ENCODE data around the gene PEX7. TPM values are rescaled to one million over a fixed set of nuclear protein-coding genes. Genes with fewer than 3 reads are reported as not detected.

PEX7 gene

DNA sequence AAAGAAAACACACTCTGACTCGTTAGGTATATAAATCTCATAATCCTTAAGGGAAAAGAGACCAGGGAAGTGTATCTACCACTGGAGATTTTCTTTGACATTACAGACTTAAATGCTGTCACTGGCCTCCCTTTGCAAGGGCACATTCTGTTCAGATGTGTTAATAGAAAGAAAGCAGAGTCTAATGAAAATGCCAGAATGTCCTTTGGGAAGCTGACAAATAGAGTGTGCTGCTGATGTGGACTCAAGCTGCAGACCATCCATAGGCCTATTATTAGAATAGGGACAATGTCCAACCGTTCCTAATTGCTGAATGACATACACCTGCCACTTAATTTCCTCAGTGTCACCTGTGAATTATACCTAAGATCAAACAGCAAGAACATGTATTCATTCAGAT lies 140.9 kb downstream of the PEX7 start:
- no peaks in the 10 kb centered on the region for H3K79me1 ChIP-seq (ENCODE audit: low read depth, low read length)
- no peak overlapping the region for H3K14ac ChIP-seq (ENCODE audit: low read length)
- H2AFZ ChIP-seq (ENCODE audit: low read length): no peak overlapping the region
- H4K8ac ChIP-seq (ENCODE audit: low read depth, low read length): no peak overlapping the region
- H2BK15ac ChIP-seq (ENCODE audit: low read length): no peak overlapping the region
- H3K4me3 ChIP-seq (ENCODE audit: low read length in 2 of 2): no peak overlapping the region
- H2AK5ac ChIP-seq (ENCODE audit: low read depth, low read length): no peak overlapping the region
- H2BK120ac ChIP-seq (ENCODE audit: low read depth, low read length): no peak overlapping the region
- H3K23ac ChIP-seq (ENCODE audit: low read depth, low read length, poor library complexity): no peak overlapping the region
- H3K4me1 ChIP-seq (ENCODE audit: control insufficient read depth in 2 of 2, insufficient read depth in 1 of 2, low read depth in 1 of 2, low read length in 2 of 2): peaks cover 0 to 5% of the 10 kb centered on the region in 2 donors
- H3K4me2 ChIP-seq (ENCODE audit: insufficient read depth, low read length, poor library complexity, severe bottlenecking): no peak overlapping the region
- H4K91ac ChIP-seq (ENCODE audit: low read depth, low read length, poor library complexity): no peak overlapping the region
- no peak overlapping the region for H3K27ac ChIP-seq (replicated peaks; ENCODE audit: low read length)
- no peaks in the 10 kb centered on the region for H3K9me3 ChIP-seq (replicated peaks in 1 of 2; ENCODE audit: control insufficient read depth in 2 of 2, insufficient read depth in 1 of 2, low read depth in 1 of 2, low read length in 2 of 2)
- H3K27me3 ChIP-seq (ENCODE audit: control insufficient read depth in 3 of 3, insufficient read depth in 3 of 3, low read depth in 1 of 3, low read length in 3 of 3): no peaks in the 10 kb centered on the region
- no peak for DNase-seq (ENCODE audit: low spot score)
- WGBS, 2 donors (ENCODE audit: extremely low coverage in 2 of 2, insufficient read length in 2 of 2, insufficient replicate concordance in 1 of 2): no CpG with 5 or more reads among the region's 2 CpGs
- H3K36me3 ChIP-seq (replicated peaks in 1 of 2; ENCODE audit: control insufficient read depth in 2 of 2, insufficient read depth in 2 of 2, low read length in 2 of 2): no peaks in the 10 kb centered on the region
- no peak overlapping the region for H2BK12ac ChIP-seq (ENCODE audit: low read length)
- H3K4ac ChIP-seq (ENCODE audit: low read length): no peak overlapping the region
- H3K18ac ChIP-seq (ENCODE audit: low read length): no peak overlapping the region
- no peak overlapping the region for H3K9ac ChIP-seq (ENCODE audit: low read depth, low read length, poor library complexity)
- H2BK5ac ChIP-seq (ENCODE audit: low read length): no peak overlapping the region

Small RNAs within 50 kb of the gene (small RNA-seq; reads per million reads assigned to genes)
- gene RF00019 (ENCODE audit: insufficient read depth) (not detected), gene RF00443 (ENCODE audit: insufficient read depth) (not detected)
